Prostate gland (tissue), 2 donors: ENCODE measurements around the gene RFX2. TPM values are rescaled to one million over a fixed set of nuclear protein-coding genes. Genes with fewer than 3 reads are reported as not detected.

ENCODE experiments used
- DNase-seq: peaks from one replicate; pipeline ENCODE4 v3.0.0-alpha.2; 2019; ENCODE audit warnings: low spot score
- H3K27ac ChIP-seq, 2 donors: fragments of 200-600 bp; sonication (generic); 2 replicates each; pipeline ENCODE4 v1.5.1; 2017 to 2019
- H3K27me3 ChIP-seq: fragments of 200-600 bp; sonication (generic); replicated peaks from 2 replicates; pipeline ENCODE4 v1.5.1; 2019; ENCODE audit not compliant: insufficient read depth
- H3K36me3 ChIP-seq, 2 donors: fragments of 200-600 bp; sonication (generic); 1 replicate in 1 of 2; 2 replicates in 1 of 2; pipeline versions ENCODE4 v1.5.1 to v1.8.1; 2017 to 2019
- H3K4me1 ChIP-seq: fragments of 200-600 bp; sonication (generic); replicated peaks from 2 replicates; pipeline ENCODE4 v1.5.1; 2019
- H3K4me3 ChIP-seq, 2 donors: fragments of 200-600 bp; sonication (generic); 2 replicates each; pipeline ENCODE4 v1.5.1; 2017 to 2019
- H3K9me3 ChIP-seq: fragments of 200-600 bp; sonication (generic); 2 replicates; pipeline ENCODE4 v1.5.1; 2017
- POLR2A ChIP-seq: fragments of 450-650 bp; IDR thresholded peaks from one replicate; pipeline ENCODE4 v1.6.1; 2016; ENCODE audit warnings: antibody characterized with exemption, mild to moderate bottlenecking
- POLR2AphosphoS5 ChIP-seq: sonication (generic); formaldehyde crosslinking; IDR thresholded peaks from one replicate; pipeline ENCODE4 v1.6.1; 2017; ENCODE audit warnings: antibody characterized with exemption
- WGBS: methylation state at CpG from one replicate; pipeline ENCODE4 v1.1.5; 2018; 5-methylcytosine and 5-hydroxymethylcytosine counted together
- intact Hi-C: fragments of 100-400 bp; cut with DNase I; formaldehyde crosslinking; loops from one replicate; pipeline ENCODE4 v1.14.2; 2022
- total RNA-seq, 2 donors: library from RNA; depleted of rRNA; stranded (reverse); fragments of >200 nt; gene quantifications; one replicate each; pipeline ENCODE4 v1.1.0, GENCODE V29; 2016
- TF ChIP-seq, protein P1 (sequence below), 4 experiments: fragments of 200-600 bp in 2 of 4; fragments of 450-650 bp in 2 of 4; sonication (generic) in 2 of 4; IDR thresholded peaks; 1 replicate in 3 of 4; 2 replicates in 1 of 4; pipeline ENCODE4 v1.5.1; 2016 to 2019; ENCODE audit warnings: antibody characterized with exemption in 4 of 4, mild to moderate bottlenecking in 2 of 4, moderate library complexity in 2 of 4

RFX2 gene
- total RNA-seq, 2 donors from 2014 or later: 13.4 to 25.3 TPM

DNA sequence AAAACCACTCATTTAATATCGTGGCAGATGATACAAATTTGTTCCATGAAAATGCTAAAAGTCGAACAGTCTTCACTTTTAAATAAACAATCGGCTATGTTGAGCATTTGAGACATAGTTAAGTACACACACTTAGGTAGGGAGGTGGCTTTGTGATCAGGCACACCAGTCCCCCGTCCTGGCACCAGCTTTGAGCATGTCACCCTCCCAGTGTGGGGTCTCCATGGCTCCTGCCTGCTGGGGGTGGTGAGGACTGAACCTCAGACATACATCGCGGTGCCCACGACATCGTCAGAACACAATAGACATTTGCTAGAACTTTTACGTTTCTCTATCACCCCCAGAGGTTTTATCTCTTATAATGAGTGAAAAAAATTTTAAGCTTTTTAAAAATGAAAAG, 62.0 kb downstream of the RFX2 start:
- no peak overlapping the region for H3K4me3 ChIP-seq
- no peaks in the 10 kb centered on the region for H3K36me3 ChIP-seq
- intact Hi-C loops: loop anchor here (1.0 to 5.0 kb wide), 3 partner anchors 77 to 249 kb away; no protein-coding TSS in a partner anchor
- no peaks in the 10 kb centered on the region for H3K27me3 ChIP-seq
- no peaks in the 10 kb centered on the region for H3K9me3 ChIP-seq
- WGBS: 25% methylated on average over 9 of the region's 9 CpGs
- H3K27ac ChIP-seq: no peak overlapping the region
- DNase-seq: no peak
- TF ChIP-seq POLR2AphosphoS5 (no peak), POLR2A (no peak)
- TF ChIP-seq, protein P1, sequence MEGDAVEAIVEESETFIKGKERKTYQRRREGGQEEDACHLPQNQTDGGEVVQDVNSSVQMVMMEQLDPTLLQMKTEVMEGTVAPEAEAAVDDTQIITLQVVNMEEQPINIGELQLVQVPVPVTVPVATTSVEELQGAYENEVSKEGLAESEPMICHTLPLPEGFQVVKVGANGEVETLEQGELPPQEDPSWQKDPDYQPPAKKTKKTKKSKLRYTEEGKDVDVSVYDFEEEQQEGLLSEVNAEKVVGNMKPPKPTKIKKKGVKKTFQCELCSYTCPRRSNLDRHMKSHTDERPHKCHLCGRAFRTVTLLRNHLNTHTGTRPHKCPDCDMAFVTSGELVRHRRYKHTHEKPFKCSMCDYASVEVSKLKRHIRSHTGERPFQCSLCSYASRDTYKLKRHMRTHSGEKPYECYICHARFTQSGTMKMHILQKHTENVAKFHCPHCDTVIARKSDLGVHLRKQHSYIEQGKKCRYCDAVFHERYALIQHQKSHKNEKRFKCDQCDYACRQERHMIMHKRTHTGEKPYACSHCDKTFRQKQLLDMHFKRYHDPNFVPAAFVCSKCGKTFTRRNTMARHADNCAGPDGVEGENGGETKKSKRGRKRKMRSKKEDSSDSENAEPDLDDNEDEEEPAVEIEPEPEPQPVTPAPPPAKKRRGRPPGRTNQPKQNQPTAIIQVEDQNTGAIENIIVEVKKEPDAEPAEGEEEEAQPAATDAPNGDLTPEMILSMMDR (IDR thresholded peaks at IDR 0.05): no peak
- H3K4me1 ChIP-seq: no peaks in the 10 kb centered on the region

DNA sequence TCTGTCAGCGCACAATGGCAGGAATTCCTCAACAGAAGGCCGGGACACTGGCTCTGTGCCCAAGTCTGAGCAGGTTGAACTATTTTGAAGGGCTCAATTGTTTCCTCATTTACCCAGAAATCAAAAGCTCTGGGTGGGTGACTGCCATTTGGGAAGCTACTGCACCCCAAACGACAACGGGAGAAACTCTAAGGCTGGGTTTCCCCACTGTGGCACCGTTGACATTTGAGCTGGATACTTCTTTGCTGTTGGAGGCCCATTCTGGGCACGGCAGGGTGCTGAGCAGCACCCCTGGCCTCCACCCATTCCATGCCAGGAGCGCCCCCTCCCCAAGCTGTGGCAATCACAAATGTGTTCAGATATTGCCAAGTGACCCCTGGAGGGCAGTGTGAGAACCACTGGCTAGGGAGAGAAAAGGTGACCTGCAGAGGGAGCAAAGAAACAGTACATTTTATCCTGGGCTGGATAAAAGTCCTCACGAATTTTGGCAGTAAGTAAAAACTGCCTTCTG, 62.5 kb downstream of the RFX2 start:
- intact Hi-C loops: loop anchor here (1.0 to 5.0 kb wide), 3 partner anchors 78 to 250 kb away; no protein-coding TSS in a partner anchor
- no peaks in the 10 kb centered on the region for H3K27me3 ChIP-seq
- H3K4me3 ChIP-seq: no peak overlapping the region
- no peak for TF ChIP-seq POLR2AphosphoS5
- TF ChIP-seq, protein P1 (IDR thresholded peaks at IDR 0.05): peak in 3 of 4 experiments; percentile 11 to 75 (median 28)
- H3K36me3 ChIP-seq: no peaks in the 10 kb centered on the region
- 31% methylated on average over 8 of the region's 8 CpGs for WGBS
- no peaks in the 10 kb centered on the region for H3K9me3 ChIP-seq
- DNase-seq: no peak
- H3K27ac ChIP-seq: no peak overlapping the region
- no peaks in the 10 kb centered on the region for H3K4me1 ChIP-seq

DNA sequence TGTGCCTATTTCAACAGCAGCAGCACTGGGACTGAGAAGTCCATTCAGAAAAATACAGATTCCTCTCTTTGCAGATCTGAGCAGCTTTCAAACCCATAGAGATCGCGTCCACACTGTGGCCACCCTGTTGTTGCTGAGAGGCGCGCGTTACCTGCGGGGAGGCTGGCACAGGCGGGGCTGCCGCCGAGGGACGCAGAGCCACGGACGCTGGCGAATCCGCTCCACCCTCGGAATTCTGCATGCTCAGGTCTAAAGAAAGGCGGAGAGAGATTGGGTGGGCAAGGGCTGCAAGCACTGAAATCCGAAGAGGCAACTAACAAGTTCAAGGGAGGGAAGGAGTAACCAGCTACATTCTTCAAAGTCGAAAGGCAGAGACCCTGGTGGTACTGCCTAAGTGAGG, 63.0 kb downstream of the RFX2 start:
- intact Hi-C loops: loop anchor here (5.0 kb wide), 2 partner anchors 170 to 250 kb away; no protein-coding TSS in a partner anchor
- H3K27ac ChIP-seq: no peak overlapping the region

DNA sequence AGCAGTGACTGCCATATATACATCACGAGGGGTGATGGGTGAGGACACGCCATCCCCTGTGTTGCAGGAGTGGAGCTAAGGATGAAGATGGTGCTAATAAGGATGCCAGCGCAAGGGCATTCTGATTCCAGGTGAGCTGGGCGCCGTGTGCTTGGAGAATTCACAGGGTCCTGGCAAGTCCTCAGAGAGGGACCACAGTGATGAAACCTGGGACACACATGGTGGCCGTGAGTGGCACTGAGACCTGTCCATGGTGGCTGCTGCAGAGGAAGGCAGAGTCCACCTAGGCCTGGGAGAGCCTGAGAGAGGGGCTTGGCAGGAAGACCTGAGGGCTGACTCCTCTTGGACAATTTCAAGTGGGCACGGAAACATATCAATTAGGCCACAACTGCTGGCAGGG, 65.2 kb downstream of the RFX2 start:
- Histone ChIP-seq H3K4me1 (no peaks in the 10 kb centered on the region), H3K27ac (no peak overlapping the region), H3K36me3 (no peaks in the 10 kb centered on the region), H3K4me3 (no peak overlapping the region), H3K27me3 (no peaks in the 10 kb centered on the region), H3K9me3 (no peaks in the 10 kb centered on the region)
- DNase-seq: no peak
- TF ChIP-seq POLR2AphosphoS5 (no peak), POLR2A (no peak)
- TF ChIP-seq, protein P1 (IDR thresholded peaks at IDR 0.05): no peak
- intact Hi-C loops: loop anchor here (5.0 kb wide), 2 partner anchors 172 to 252 kb away; no protein-coding TSS in a partner anchor
- 94% methylated on average over 7 of the region's 7 CpGs for WGBS

More for the DNA sequence above, 63.0 kb downstream of the RFX2 start:
- Histone ChIP-seq H3K4me1 (no peaks in the 10 kb centered on the region), H3K27me3 (no peaks in the 10 kb centered on the region), H3K4me3 (no peak overlapping the region), H3K9me3 (no peaks in the 10 kb centered on the region), H3K36me3 (no peaks in the 10 kb centered on the region)
- TF ChIP-seq, protein P1 (IDR thresholded peaks at IDR 0.05): no peak
- TF ChIP-seq POLR2A (no peak), POLR2AphosphoS5 (no peak)
- no peak for DNase-seq
- WGBS: 63% methylated on average over 18 of the region's 18 CpGs
